AG09309 (cell line): ENCODE results near the gene GRN.

ENCODE experiments used
- DNase-seq: peaks from one replicate; pipeline ENCODE4 v3.0.0-alpha.2; 2010; ENCODE audit warnings: low read depth
- H3K4me3 ChIP-seq: 2 replicates; pipeline ENCODE4 v1.5.1; 2011; ENCODE audit warnings: mild to moderate bottlenecking, low read depth, low read length, moderate library complexity; ENCODE audit not compliant: control insufficient read depth
- CTCF ChIP-seq: IDR thresholded peaks from 2 replicates; pipeline ENCODE4 v1.5.1; 2011; ENCODE audit warnings: mild to moderate bottlenecking, low read depth, low read length, inconsistent platforms; ENCODE audit not compliant: insufficient read depth, control insufficient read depth; ENCODE audit errors: missing control alignments

Gene GRN

GRCh38 chr17:44309472-44309871, 35.6 kb upstream of the GRN start:
- no peak for DNase-seq
- TF ChIP-seq CTCF: no peak
- no peak overlapping the region for H3K4me3 ChIP-seq

DNA sequence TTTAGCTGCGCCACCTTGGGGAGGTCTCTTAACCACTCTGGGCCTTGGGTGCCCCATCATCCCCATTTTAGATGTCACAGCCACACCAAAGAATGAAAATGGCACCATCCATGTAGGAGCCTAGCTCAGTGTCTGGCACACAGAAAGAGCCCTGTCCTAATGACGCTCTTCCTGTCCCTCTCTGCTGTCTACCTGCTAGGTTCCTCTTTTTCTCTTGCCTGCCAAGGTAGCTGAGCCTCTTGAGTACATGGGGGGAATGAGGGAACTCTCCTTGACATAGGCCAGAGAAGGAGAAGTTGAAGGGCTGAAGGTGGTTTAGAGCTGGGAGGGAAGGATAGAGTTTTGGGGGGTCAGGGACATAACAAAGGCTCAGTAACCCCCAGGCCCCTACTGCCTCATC, 34.9 kb upstream of the GRN start:
- TF ChIP-seq CTCF: no peak
- no peak for DNase-seq

DNA sequence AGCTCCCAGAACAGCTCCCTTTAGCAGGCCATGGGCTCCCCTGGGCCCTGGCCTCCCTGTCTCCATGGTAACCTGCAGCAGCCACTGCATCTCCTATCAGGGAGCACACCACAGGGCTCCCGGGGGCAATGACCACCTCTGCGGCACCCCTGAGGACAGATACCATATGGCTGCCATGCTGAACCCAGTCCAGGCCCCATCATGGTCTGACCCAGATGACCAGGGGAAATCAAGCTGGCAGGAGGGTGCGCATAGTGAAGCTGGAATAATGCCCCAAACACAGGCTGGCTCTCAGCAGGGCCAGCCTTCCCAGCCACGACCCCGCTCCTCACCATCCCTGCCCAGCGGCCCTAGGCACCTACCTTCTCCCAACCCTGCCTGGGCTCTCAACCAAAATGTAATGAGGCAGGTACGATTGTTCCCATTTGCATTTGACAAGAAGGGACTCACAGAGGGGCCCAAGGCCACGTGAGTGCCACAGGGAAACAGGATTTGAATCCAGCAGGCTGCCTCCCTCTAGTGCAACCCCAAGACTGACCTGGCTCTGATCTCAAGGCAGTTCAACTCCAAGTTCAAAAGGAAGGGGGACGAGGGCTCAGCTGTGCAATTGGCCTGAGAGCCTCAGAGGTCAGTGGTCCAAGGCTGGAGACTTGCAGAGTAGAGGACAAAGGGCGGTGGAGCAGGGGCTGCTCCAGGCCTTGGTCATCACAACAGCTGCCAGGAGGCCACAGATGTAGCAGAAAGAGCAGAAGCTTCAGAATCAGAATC, 34.3 kb upstream of the GRN start:
- H3K4me3 ChIP-seq: no peak overlapping the region
- TF ChIP-seq CTCF: no peak
- DNase-seq: no peak

More for the DNA sequence above, 34.9 kb upstream of the GRN start:
- H3K4me3 ChIP-seq: no peak overlapping the region

DNA sequence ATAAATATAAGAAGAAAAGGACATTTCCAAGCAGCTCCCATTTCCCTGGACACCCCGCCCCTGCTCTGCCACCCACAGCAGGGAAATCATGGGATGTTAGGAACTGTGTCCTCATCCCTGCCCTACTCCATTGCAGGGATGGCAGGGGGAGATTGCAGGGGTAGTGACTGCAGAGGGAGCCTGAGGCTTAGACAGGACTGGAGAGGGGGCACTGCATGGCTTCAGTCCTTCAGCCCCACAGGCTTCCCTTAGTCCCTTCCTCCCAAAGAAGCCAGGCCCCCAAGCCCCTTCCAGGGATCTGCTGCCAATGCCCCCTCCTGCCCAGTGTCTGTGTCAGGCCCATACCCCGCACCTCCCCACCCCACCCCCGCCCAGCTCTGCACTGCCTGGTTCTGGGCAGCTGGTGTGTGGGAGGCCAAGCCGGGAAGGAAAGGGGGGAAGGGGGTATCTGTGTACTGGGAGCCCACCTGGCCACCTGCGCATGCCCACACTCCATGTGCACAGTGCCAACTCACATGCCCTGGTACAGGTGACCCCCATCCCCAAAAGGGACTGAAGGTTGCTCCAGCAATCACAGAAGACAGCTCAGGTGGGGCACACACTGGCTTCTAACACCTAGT, 33.4 kb upstream of the GRN start:
- no peak overlapping the region for H3K4me3 ChIP-seq
- DNase-seq: no peak
- no peak for TF ChIP-seq CTCF

- H3K4me3 ChIP-seq: no peak overlapping the region
- DNase-seq: no peak
These were observed 32.6 kb upstream of the GRN start for GRCh38 chr17:44312396-44313104.

More at GRCh38 chr17:44312396-44313104, 32.6 kb upstream of the GRN start:
- TF ChIP-seq CTCF: no peak
